ENCODE data around the gene IER5.

The IER5 gene

GRCh38 chr1:181077576-181078242, 10.8 kb upstream of the IER5 start:
- DNase-seq, result no peak

- DNase-seq, result no peak
Measured at GRCh38 chr1:181079382-181079781, 9.1 kb upstream of the IER5 start.

GRCh38 chr1:181079920-181080319, 8.6 kb upstream of the IER5 start:
- DNase-seq, result no peak

- DNase-seq, result no peak
Measured at GRCh38 chr1:181080556-181080955, 7.9 kb upstream of the IER5 start.

- peak; percentile 89 for DNase-seq
Measured at GRCh38 chr1:181081395-181081794, 7.1 kb upstream of the IER5 start.

GRCh38 chr1:181083842-181084605, 4.5 kb upstream of the IER5 start:
- DNase-seq, result peak; percentile 17

- DNase-seq, result no peak
Measured at GRCh38 chr1:181084606-181084969, 3.9 kb upstream of the IER5 start.

- no peak for DNase-seq
Measured at GRCh38 chr1:181086091-181086490, 2.4 kb upstream of the IER5 start.

- no peak for DNase-seq
Measured at GRCh38 chr1:181086926-181087325, 1.6 kb upstream of the IER5 start.

GRCh38 chr1:181087400-181087901, 1.0 kb upstream of the IER5 start:
- no peak for DNase-seq

- no peak for DNase-seq
Measured at GRCh38 chr1:181089017-181089675, 646 bp downstream of the IER5 start.

GRCh38 chr1:181089676-181090544, 1.4 kb downstream of the IER5 start:
- no peak for DNase-seq

GRCh38 chr1:181090641-181091126, 2.2 kb downstream of the IER5 start:
- DNase-seq, result no peak

- no peak for DNase-seq
Measured at GRCh38 chr1:181091309-181092040, 3.0 kb downstream of the IER5 start.

GRCh38 chr1:181092056-181092455, 3.6 kb downstream of the IER5 start:
- no peak for DNase-seq

- no peak for DNase-seq
Measured at GRCh38 chr1:181092883-181093458, 4.5 kb downstream of the IER5 start.

- no peak for DNase-seq
Measured at GRCh38 chr1:181094416-181095212, 6.1 kb downstream of the IER5 start.

GRCh38 chr1:181095260-181095659, 6.8 kb downstream of the IER5 start:
- DNase-seq, result no peak

GRCh38 chr1:181095763-181096184, 7.3 kb downstream of the IER5 start:
- no peak for DNase-seq

GRCh38 chr1:181097242-181097641, 8.7 kb downstream of the IER5 start:
- no peak for DNase-seq

Data from DMS79 (cell line).